A172 (cell line): Measurements from ENCODE around the gene MTMR11. TPM values are rescaled to one million over a fixed set of nuclear protein-coding genes. Genes with fewer than 3 reads are reported as not detected.
"Not testable (repeated sequence)": the region's sequence is repeated elsewhere in the genome, so short reads cannot be mapped to it uniquely, and the experiment has no call there.

ENCODE experiments used
- DNase-seq: peaks from one replicate; pipeline ENCODE4 v3.0.0-alpha.2; 2015; ENCODE audit warnings: low spot score
- total RNA-seq: library from RNA; depleted of rRNA; stranded (reverse); fragments of >200 nt; shearing (Covaris generic); gene quantifications from 2 replicates; pipeline ENCODE4 v1.2.3, GENCODE V29; 2014; rRNA removed

Gene MTMR11
- total RNA-seq, 1 experiment from 2014 or later = 9.0 TPM

- DNase-seq = peak; percentile 90
Measured at GRCh38 chr1:149899460-149900284, 37.0 kb downstream of the MTMR11 start, which contains the start of gene BOLA1. TSS of gene BOLA1 (plus strand) at chr1:149899568. CDS start at chr1:149900060, 492 bp downstream.

GRCh38 chr1:149896575-149896974 lies 40.1 kb downstream of the MTMR11 start:
- no peak for DNase-seq

DNA sequence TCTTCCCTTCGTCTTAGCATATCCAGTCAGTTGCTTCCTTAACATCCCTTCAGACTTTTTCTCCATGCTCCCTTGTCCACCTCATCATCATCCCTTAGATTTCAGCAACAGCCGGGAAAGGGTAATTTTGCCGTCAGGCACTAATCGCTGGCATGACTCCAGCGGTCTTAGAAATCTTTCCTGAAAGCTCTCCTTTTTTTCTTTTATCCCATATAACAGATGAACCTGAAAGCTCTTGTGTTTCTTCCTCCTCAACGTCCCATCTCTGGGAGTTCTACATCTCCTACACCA lies 47.7 kb downstream of the MTMR11 start:
- peak; percentile 49 for DNase-seq

DNA sequence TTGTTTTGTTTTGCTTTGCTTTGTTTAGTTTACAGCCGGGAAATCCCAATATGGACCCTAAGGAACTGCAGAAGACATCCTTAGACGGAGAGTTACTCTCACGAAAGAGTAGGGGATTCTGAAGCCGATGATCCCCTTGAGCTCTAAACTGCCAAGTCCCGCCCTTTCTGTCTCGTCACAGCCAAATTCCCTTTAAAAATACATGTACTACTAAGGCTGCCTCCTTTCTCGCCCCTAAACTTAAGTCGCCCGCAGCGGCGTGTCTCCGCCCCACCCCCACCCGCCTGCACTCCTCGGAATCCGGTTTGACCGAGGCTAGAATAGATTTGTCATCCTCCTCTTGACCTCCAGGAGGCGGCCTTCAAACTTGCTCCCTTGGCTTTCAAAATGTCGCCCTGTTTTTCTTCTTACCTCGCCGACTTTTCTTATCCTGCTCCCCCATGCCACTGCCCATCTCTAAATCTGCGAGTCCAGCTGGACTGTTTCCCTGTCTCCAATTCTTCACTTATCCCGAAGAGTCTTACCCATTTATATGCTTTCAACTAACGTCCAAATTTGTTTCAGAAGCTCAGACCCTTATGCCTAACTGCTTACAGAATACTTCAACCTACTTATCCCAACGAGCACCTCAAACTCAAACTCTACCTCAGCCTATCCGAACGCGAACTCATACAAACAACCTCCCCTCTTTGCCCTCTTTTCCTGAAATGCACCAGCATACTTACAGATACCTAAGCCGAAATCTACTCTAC lies 48.3 kb downstream of the MTMR11 start:
- DNase-seq = peak; percentile 93

GRCh38 chr1:149887456-149888246 lies 49.0 kb downstream of the MTMR11 start:
- DNase-seq = peak; percentile 100

DNA sequence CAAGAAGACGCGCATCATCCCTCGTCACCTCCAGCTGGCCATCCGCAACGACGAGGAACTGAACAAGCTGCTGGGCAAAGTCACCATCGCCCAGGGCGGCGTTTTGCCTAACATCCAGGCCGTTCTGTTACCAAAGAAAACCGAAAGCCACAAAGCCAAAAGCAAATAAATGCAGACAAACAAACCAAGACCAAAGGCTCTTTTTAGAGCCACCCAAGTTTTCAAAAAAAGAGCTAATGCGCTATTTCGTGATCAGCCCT lies 49.6 kb downstream of the MTMR11 start:
- DNase-seq = not testable (repeated sequence)

- peak; percentile 100 for DNase-seq
Measured at GRCh38 chr1:149886396-149887195, 50.1 kb downstream of the MTMR11 start.

- not testable (repeated sequence) for DNase-seq
Measured at GRCh38 chr1:149886121-149886395, 50.6 kb downstream of the MTMR11 start.

DNA sequence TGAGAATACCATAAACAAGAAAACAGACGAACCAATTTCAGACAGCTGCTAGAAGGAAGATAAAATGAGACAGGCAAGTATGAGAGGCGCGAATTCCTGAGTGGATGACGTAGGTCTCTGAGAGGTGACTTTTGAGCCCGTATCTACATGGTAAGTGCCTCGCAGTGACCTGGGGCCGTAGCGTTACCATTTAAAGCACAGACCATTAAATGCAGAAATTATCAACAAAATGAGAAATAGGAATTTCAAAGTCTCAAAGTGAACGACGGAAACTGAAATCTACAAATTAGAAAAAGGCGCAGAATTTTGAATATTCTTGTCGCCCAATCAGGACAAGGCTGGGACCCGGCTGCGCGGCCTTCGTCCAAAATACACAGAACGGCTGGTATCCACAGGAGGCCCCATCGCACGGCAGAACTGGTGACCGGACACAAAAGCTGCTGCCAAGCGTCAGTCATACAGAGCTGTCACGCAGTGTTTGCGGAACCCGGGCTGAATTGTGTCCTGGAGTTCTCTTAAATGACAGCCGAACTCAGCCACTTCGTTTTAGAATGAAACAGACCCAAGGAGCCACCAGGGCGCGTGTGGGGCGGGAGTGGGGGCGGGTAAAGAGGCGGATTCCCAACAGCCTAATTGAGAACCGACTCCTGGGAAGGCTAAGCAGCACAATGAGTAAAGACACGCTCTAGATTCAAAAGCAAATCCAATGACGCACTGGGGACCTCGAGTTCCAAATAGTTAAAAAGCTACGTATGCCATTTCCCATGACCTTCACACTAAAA lies 51.1 kb downstream of the MTMR11 start:
- DNase-seq = peak; percentile 83

- DNase-seq = peak; percentile 71
Measured at GRCh38 chr1:149884433-149885338, 52.0 kb downstream of the MTMR11 start.

GRCh38 chr1:149883598-149884247 lies 53.0 kb downstream of the MTMR11 start:
- DNase-seq = no peak

- no peak for DNase-seq
Measured at GRCh38 chr1:149881876-149882275, 54.8 kb downstream of the MTMR11 start.

DNA sequence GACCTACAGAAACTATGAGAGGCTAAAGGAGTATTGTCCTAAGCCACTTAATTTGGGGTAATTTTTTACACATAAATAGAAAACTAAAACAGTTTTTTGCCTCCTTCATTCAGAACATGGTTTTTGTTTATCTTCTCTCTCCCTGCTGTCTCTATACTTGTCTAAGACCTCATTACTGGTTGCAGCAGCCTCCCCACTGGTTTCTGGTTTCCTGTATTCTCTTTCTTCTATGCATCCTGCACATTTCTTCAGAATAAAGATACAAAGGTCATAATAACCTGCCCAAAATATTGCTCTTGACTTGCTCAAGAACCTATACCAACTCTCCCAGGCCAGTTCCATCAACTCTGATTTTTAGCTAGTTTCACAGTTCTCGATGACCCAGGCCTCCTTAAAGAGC lies 57.1 kb downstream of the MTMR11 start:
- no peak for DNase-seq

Other genes starting within 250 kb of the MTMR11 start
- gene FCGR1A, start 154.2 kb downstream of the MTMR11 start, total RNA-seq = not detected in 2 replicates
- gene BOLA1, start 37.3 kb downstream of the MTMR11 start, total RNA-seq = 23.5 and 27.8 TPM in 2 replicates
- gene SV2A, start 19.0 kb downstream of the MTMR11 start, total RNA-seq = 32.2 and 37.7 TPM in 2 replicates
- 26.9 and 37.0 TPM in 2 replicates for gene SF3B4, start 9.1 kb downstream of the MTMR11 start, total RNA-seq
- gene OTUD7B, start 73.8 kb upstream of the MTMR11 start, total RNA-seq = 15.6 and 19.7 TPM in 2 replicates
- 57.5 and 72.8 TPM in 2 replicates for gene VPS45, start 130.9 kb upstream of the MTMR11 start, total RNA-seq
- 69.1 and 82.9 TPM in 2 replicates for gene PLEKHO1, start 213.0 kb upstream of the MTMR11 start, total RNA-seq